GM21360 (cell line): Measurements from ENCODE around the gene PLIN4.
A peak's percentile ranks its signal among the peaks of the same experiment; 100 is the strongest.

ENCODE experiments used
- ATAC-seq: cut with Tn5 transposase; IDR thresholded peaks from one replicate; pipeline ENCODE4 v1.9.1; 2021; ENCODE audit warnings: mild to moderate bottlenecking, moderate library complexity; ENCODE audit not compliant: unreplicated experiment

Gene PLIN4

GRCh38 chr19:4456843-4457653 is 61.2 kb downstream of the PLIN4 start:
- peak; percentile 16 for ATAC-seq

GRCh38 chr19:4456476-4456842 is 61.8 kb downstream of the PLIN4 start:
- ATAC-seq: no peak

- no peak for ATAC-seq
These were observed 62.4 kb downstream of the PLIN4 start for GRCh38 chr19:4455719-4456475.

GRCh38 chr19:4454747-4455718 is 63.3 kb downstream of the PLIN4 start:
- no peak for ATAC-seq

- no peak for ATAC-seq
These were observed 64.8 kb downstream of the PLIN4 start for GRCh38 chr19:4453232-4454179.

- ATAC-seq: no peak
These were observed 65.9 kb downstream of the PLIN4 start for GRCh38 chr19:4452230-4452990.
